K562 (cell line): ENCODE data around the gene PAFAH1B1. TPM values are rescaled to one million over a fixed set of nuclear protein-coding genes. Genes with fewer than 3 reads are reported as not detected.
A peak's percentile ranks its signal among the peaks of the same experiment; 100 is the strongest.

ENCODE experiments used
- ASH1L ChIP-seq: fragments of 450-650 bp; IDR thresholded peaks from 2 replicates; pipeline ENCODE4 v1.6.1; 2018; ENCODE audit warnings: borderline replicate concordance, mild to moderate bottlenecking, low read depth; ENCODE audit not compliant: partially characterized antibody
- EGR1 ChIP-seq: fragments of 450-650 bp; conservative IDR thresholded peaks from 2 replicates; pipeline ENCODE4 v1.6.1; 2017; ENCODE audit warnings: mild to moderate bottlenecking
- GATAD2B ChIP-seq: fragments of 450-650 bp; IDR thresholded peaks from 2 replicates; pipeline ENCODE4 v1.6.1; 2017; ENCODE audit warnings: mild to moderate bottlenecking, borderline replicate concordance
- KDM2B ChIP-seq: fragments of 250-450 bp; sonication (Bioruptor Pico); IDR thresholded peaks from 2 replicates; pipeline ENCODE4 v1.8.0; 2021; ENCODE audit warnings: mild to moderate bottlenecking, moderate library complexity
- KHSRP ChIP-seq: fragments of 450-650 bp; IDR thresholded peaks from 2 replicates; pipeline ENCODE4 v1.6.1; 2017
- MEF2A ChIP-seq: IDR thresholded peaks from 2 replicates; pipeline ENCODE4 v1.6.1; 2011; ENCODE audit warnings: low read depth, mild to moderate bottlenecking, low read length, moderate library complexity; ENCODE audit not compliant: control insufficient read depth
- MYNN ChIP-seq, 2 experiments: sonication (generic); formaldehyde crosslinking in 1 of 2; IDR thresholded peaks; 2 replicates each; pipeline versions ENCODE4 v1.5.0 to v1.6.1; 2016 to 2020; ENCODE audit warnings: antibody characterized with exemption in 1 of 2, missing genetic modification reagents in 1 of 2
- NCOA4 ChIP-seq: fragments of 450-650 bp; IDR thresholded peaks from 2 replicates; pipeline ENCODE4 v1.6.1; 2018; ENCODE audit warnings: mild to moderate bottlenecking; ENCODE audit not compliant: partially characterized antibody
- NFATC3 ChIP-seq: fragments of 450-650 bp; IDR thresholded peaks from 2 replicates; pipeline ENCODE4 v1.6.1; 2017; ENCODE audit warnings: mild to moderate bottlenecking
- RFX5 ChIP-seq: IDR thresholded peaks from 2 replicates; pipeline ENCODE4 v1.6.1; 2011; ENCODE audit warnings: low read depth, mild to moderate bottlenecking, improper control_type of control experiment, low read length
- SIRT6 ChIP-seq: IDR thresholded peaks from one replicate; pipeline ENCODE4 v1.6.1; 2012; ENCODE audit warnings: low read depth, mild to moderate bottlenecking, control low read depth, inconsistent platforms, low read length, moderate library complexity
- TBP ChIP-seq: optimal IDR thresholded peaks from 2 replicates; pipeline ENCODE3; 2011; ENCODE audit warnings: low read depth, low read length, improper control_type of control experiment
- TFAM ChIP-seq: fragments of 250-450 bp; sonication (Bioruptor Pico); conservative IDR thresholded peaks from 2 replicates; pipeline ENCODE4 v1.5.0; 2021; ENCODE audit warnings: mild to moderate bottlenecking, moderate library complexity
- ZC3H11A ChIP-seq: IDR thresholded peaks from 2 replicates; pipeline ENCODE4 v1.6.1; 2012; ENCODE audit warnings: low read depth, low read length, improper control_type of control experiment
- ZNF311 ChIP-seq: fragments of 250-450 bp; sonication (Bioruptor Pico); IDR thresholded peaks from 2 replicates; pipeline ENCODE4 v1.4.0; 2020; ENCODE audit warnings: mild to moderate bottlenecking, moderate library complexity
- ZNF316 ChIP-seq: fragments of 450-650 bp; IDR thresholded peaks from 2 replicates; pipeline ENCODE4 v1.6.1; 2016
- ZNF444 ChIP-seq: fragments of 250-450 bp; sonication (Bioruptor Pico); IDR thresholded peaks from 2 replicates; pipeline ENCODE4 v1.4.0; 2020; ENCODE audit warnings: mild to moderate bottlenecking, moderate library complexity
- ZNF507 ChIP-seq: conservative IDR thresholded peaks from 2 replicates; pipeline ENCODE4 v1.6.1; 2017; ENCODE audit warnings: missing genetic modification characterization, missing compliant biosample characterization
- polyA plus RNA-seq, 8 experiments: library from polyadenylated mRNA; depleted of rRNA in 4 of 8; stranded (reverse) in 5 of 8; unstranded in 3 of 8; fragments of >200 nt; fragmentation: Nextera tagmentation in 2 of 8; fragmentation: Illumina TruSeq in 1 of 8; extraction: Ambion mirVana in 2 of 8; extraction: Trizol in 1 of 8; gene quantifications; 2 replicates each; pipeline versions ENCODE4 v1.2.1 to v1.2.3, GENCODE V29; 2011 to 2014; ENCODE audit warnings: inconsistent platforms in 1 of 8, missing spikeins in 1 of 8
- total RNA-seq, 7 experiments: library from RNA; depleted of rRNA in 6 of 7; stranded (reverse); fragments of >200 nt in 6 of 7; fragmentation: Illumina TruSeq in 2 of 7; extraction: Trizol in 2 of 7; gene quantifications; 2 replicates each; pipeline versions ENCODE4 v1.2.1 to v1.2.3, GENCODE V29; 2011 to 2021; ENCODE audit warnings: low replicate concordance in 1 of 7
- TF ChIP-seq, protein P1 (sequence below): sonication (generic); formaldehyde crosslinking; IDR thresholded peaks from 2 replicates; pipeline ENCODE4 v1.8.0; 2022; ENCODE audit warnings: missing genetic modification reagents, mild to moderate bottlenecking, borderline replicate concordance
- TF ChIP-seq, protein P2 (sequence below), 2 experiments: fragments of 450-650 bp; conservative IDR thresholded peaks; 2 replicates each; pipeline ENCODE4 v1.6.1; 2017; ENCODE audit warnings: mild to moderate bottlenecking in 2 of 2, moderate library complexity in 2 of 2
- TF ChIP-seq, protein P3 (sequence below): fragments of 200-800 bp; sonication (Bioruptor generic); IDR thresholded peaks from 2 replicates; pipeline ENCODE4 v1.6.1; 2017; ENCODE audit warnings: missing genetic modification characterization, missing compliant biosample characterization
- TF ChIP-seq, protein P4 (sequence below): sonication (generic); formaldehyde crosslinking; IDR thresholded peaks from 2 replicates; pipeline ENCODE4 v1.8.0; 2022; ENCODE audit warnings: mild to moderate bottlenecking, missing genetic modification reagents, borderline replicate concordance
- TF ChIP-seq, protein P5 (sequence below): fragments of 450-650 bp; IDR thresholded peaks from 2 replicates; pipeline ENCODE4 v1.7.0; 2016; ENCODE audit warnings: borderline replicate concordance

The PAFAH1B1 gene
- total and polyA plus RNA-seq, 9 of the 15 experiments (the other 6 are each of a cell fraction or from before 2014, with no cell fraction given): 23.3 to 66.4 (median 40.2) TPM

DNA sequence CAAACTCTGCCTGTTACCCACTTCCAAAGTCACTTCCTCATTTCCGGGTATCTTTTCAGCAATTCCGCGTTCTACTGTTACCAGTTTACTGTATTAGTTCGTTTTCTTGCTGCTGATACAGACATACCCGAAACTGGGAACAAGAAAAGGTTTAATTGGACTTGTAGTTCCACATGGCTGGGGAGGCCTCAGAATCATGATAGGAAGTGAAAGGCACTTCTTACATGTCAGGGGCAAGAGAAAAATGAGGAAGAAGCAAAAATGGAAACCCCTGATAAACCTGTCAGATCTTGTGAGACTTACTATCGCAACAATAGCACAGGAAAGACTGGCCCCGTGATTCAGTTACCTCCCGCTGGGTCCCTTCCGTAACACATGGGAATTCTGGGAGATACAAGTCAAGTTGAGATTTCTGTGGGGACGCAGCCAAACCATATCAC lies 30.9 kb downstream of the PAFAH1B1 start (continued):
- TF ChIP-seq, protein P1, sequence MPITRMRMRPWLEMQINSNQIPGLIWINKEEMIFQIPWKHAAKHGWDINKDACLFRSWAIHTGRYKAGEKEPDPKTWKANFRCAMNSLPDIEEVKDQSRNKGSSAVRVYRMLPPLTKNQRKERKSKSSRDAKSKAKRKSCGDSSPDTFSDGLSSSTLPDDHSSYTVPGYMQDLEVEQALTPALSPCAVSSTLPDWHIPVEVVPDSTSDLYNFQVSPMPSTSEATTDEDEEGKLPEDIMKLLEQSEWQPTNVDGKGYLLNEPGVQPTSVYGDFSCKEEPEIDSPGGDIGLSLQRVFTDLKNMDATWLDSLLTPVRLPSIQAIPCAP (CRISPR knock-in tag): no peak
- TF ChIP-seq TBP (no peak), SIRT6 (no peak), ZNF316 (no peak), MYNN (IDR thresholded peaks at IDR 0.05) (no peak), MYNN (CRISPR knock-in tag; IDR thresholded peaks at IDR 0.05) (no peak), NFATC3 (no peak), GATAD2B (no peak), ASH1L (no peak), MEF2A (no peak; the same call in 1 of the 2 replicates), ZC3H11A (no peak), KDM2B (no peak), KHSRP (no peak), RFX5 (no peak), NCOA4 (no peak), ZNF444 (CRISPR knock-in tag) (no peak), ZNF507 (no peak), EGR1 (no peak), TFAM (CRISPR knock-in tag) (no peak), ZNF311 (CRISPR knock-in tag) (no peak)
- TF ChIP-seq, protein P2, sequence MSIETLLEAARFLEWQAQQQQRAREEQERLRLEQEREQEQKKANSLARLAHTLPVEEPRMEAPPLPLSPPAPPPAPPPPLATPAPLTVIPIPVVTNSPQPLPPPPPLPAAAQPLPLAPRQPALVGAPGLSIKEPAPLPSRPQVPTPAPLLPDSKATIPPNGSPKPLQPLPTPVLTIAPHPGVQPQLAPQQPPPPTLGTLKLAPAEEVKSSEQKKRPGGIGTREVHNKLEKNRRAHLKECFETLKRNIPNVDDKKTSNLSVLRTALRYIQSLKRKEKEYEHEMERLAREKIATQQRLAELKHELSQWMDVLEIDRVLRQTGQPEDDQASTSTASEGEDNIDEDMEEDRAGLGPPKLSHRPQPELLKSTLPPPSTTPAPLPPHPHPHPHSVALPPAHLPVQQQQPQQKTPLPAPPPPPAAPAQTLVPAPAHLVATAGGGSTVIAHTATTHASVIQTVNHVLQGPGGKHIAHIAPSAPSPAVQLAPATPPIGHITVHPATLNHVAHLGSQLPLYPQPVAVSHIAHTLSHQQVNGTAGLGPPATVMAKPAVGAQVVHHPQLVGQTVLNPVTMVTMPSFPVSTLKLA (conservative IDR thresholded peaks at IDR 0.05): peak in 1 of 2 experiments; percentile 71; a peak in 2 of 4 replicates
- TF ChIP-seq, protein P3, sequence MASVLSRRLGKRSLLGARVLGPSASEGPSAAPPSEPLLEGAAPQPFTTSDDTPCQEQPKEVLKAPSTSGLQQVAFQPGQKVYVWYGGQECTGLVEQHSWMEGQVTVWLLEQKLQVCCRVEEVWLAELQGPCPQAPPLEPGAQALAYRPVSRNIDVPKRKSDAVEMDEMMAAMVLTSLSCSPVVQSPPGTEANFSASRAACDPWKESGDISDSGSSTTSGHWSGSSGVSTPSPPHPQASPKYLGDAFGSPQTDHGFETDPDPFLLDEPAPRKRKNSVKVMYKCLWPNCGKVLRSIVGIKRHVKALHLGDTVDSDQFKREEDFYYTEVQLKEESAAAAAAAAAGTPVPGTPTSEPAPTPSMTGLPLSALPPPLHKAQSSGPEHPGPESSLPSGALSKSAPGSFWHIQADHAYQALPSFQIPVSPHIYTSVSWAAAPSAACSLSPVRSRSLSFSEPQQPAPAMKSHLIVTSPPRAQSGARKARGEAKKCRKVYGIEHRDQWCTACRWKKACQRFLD: no peak
- TF ChIP-seq, protein P4, sequence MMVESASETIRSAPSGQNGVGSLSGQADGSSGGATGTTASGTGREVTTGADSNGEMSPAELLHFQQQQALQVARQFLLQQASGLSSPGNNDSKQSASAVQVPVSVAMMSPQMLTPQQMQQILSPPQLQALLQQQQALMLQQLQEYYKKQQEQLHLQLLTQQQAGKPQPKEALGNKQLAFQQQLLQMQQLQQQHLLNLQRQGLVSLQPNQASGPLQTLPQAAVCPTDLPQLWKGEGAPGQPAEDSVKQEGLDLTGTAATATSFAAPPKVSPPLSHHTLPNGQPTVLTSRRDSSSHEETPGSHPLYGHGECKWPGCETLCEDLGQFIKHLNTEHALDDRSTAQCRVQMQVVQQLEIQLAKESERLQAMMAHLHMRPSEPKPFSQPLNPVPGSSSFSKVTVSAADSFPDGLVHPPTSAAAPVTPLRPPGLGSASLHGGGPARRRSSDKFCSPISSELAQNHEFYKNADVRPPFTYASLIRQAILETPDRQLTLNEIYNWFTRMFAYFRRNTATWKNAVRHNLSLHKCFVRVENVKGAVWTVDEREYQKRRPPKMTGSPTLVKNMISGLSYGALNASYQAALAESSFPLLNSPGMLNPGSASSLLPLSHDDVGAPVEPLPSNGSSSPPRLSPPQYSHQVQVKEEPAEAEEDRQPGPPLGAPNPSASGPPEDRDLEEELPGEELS (CRISPR knock-in tag): no peak
- TF ChIP-seq, protein P5, sequence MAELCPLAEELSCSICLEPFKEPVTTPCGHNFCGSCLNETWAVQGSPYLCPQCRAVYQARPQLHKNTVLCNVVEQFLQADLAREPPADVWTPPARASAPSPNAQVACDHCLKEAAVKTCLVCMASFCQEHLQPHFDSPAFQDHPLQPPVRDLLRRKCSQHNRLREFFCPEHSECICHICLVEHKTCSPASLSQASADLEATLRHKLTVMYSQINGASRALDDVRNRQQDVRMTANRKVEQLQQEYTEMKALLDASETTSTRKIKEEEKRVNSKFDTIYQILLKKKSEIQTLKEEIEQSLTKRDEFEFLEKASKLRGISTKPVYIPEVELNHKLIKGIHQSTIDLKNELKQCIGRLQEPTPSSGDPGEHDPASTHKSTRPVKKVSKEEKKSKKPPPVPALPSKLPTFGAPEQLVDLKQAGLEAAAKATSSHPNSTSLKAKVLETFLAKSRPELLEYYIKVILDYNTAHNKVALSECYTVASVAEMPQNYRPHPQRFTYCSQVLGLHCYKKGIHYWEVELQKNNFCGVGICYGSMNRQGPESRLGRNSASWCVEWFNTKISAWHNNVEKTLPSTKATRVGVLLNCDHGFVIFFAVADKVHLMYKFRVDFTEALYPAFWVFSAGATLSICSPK: no peak
